Left lobe of liver (tissue), 2 donors: ENCODE results near the gene VSTM2L. TPM values are rescaled to one million over a fixed set of nuclear protein-coding genes. Genes with fewer than 3 reads are reported as not detected.
A peak's percentile ranks its signal among the peaks of the same experiment; 100 is the strongest.
"Not testable (repeated sequence)": the region's sequence is repeated elsewhere in the genome, so short reads cannot be mapped to it uniquely, and the experiment has no call there.

Source experiments
- ATAC-seq: fragments of 200-7000 bp; cut with Tn5 transposase; one replicate; pipeline ENCODE4 v1.9.1; 2020; ENCODE audit warnings: mild to moderate bottlenecking, moderate library complexity
- DNase-seq: peaks from one replicate; pipeline ENCODE4 v3.0.0-alpha.2; 2020; ENCODE audit warnings: low spot score
- total RNA-seq: library from RNA; stranded (reverse); gene quantifications from one replicate; pipeline ENCODE4 v1.2.1, GENCODE V29; 2021
- donor health status: DM: no; HTN: no; CAD: no; lungs with moderate emphysema.
- donor health status: DM: no; HTN: yes; CAD: no.

Gene VSTM2L
- total RNA-seq, 1 donor from 2014 or later: 4.4 TPM

DNA sequence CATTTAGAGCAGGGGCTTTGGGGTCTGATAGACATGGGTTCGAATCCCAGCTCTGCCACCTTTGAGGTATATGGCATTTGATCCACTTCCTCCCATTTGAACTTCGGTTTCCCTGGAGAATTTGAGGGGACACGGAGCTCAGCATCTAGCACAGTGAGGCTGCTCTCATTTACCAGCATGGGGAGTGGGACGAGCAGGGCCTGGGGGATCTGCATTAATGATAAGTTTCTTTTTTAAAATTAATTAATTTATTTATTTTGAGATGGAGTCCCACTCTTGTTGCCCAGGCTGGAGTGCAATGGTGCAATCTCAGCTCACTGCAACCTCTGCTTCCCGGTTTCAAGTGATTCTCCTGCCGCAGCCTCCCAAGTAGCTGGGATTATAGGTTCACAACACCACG lies 52.6 kb downstream of the VSTM2L start:
- peak; percentile 10 for DNase-seq
- ATAC-seq: no peak

DNA sequence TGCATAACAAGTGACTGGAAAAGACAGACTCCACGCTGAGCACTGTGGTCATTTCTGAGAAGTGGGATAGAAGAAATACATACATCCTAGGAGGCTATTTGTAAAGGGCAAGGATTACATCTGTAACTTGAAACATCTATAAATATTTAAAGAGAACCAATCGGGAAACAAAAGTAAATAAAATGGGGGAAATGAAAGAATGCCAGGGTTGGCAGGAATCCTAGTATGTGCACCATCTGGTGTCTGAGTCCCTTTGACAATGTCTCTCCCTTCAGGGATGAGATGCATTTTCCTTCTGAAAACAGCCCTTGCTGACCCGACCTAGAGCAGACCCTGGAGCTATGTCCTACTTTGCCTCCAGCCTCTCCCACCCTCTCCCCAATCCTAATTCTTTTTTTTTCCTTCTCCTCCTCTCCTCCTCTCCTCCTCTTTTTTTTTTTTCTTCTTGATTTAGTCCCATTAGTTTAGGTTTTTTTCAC lies 53.2 kb downstream of the VSTM2L start:
- ATAC-seq (no peak), DNase-seq (no peak)

DNA sequence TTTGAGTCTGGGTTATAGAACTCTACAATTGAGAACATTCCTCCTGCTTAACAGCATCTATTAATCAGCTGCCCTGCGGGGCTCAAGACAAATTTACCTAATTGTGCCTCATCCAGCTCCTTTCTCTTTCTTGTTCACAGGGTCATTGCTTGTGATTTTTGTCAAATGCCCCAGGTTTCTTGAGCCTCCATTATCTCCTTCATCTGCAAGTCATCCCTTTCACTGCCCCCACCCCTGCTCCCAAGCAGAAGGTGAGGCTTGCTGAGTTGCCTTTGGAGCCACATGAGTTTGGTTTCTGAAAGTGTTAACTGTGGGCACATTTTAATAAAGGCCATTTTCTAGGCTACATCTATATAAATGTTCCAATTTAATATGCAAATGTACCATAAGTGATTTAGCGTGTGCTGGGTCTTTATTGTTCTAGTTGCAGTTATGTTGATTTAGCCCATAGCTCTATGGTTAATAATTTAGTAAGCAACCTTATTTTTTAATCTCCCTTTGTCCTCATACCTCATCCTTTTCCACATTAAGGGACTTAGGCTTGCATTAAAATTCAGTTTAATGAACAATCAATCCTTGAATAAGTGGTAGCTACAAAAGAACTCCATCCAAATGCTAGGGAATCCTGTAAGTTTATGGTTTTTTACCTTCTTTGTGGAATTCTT lies 56.1 kb downstream of the VSTM2L start:
- ATAC-seq (no peak), DNase-seq (no peak)

DNA sequence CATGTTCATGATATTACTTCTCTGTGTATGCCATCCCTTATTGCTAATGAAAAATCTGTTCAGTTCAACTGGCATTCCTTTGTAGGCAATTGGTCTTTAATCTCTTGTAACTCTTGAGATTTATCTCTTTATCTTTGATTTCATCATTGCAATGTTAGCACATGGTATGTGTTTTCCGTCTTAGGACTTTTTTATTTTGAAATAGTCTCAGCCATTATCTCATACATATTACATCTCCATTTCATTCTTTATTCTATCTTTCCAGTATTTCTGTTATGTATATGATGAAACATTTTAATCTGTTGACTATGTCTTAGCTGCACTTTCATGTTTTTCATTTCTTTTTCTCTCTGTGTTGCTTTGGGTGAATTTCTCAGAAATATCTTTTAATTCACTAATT lies 58.1 kb downstream of the VSTM2L start:
- ATAC-seq (no peak), DNase-seq (no peak)

DNA sequence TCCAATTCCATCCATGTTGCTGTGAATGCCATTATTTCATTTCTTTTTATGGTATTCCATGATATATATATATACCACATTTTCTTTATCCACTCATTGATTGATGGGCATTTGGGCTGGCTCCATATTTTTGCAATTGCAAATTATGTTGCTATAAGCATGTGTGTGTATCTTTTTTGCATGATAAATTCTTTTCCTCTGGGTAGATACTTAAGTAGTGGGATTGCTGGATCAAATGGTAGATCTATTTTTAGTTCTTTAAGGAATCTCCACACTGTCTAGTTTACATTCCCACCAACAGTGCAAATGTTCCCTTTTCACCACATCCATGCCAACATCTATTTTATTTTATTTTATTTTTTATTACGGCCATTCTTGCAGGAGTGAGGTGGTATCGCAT lies 60.6 kb downstream of the VSTM2L start:
- ATAC-seq, DNase-seq: not testable (repeated sequence)

DNA sequence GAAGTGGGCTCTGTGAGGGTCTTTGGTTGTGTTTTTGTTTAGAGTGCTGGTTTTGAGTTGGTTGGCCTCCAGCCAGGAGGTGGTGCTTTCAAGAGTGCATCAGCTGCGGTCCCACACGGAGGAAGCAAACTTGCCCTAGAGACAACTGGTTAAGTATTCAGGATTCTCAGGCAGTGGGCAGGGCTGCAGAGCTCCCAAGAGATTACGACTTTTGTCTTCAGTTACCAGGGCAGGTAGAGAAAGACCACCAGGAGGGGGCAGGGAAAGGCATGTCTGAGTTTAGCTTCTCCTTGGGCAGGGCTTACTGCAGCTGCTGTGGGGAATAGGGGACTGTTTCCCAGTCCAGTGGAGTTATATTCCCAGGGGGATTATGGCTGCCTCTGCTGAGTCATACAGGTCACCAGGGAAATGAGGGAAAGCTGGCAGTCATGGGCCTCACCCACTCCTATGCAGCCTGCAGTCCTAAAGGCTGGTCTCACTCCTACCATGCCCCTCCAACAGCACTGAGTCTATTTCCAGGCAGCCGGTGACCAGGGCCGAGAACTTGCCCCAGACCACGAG lies 66.0 kb downstream of the VSTM2L start:
- peak; percentile 28 for DNase-seq
- no peak for ATAC-seq

DNA sequence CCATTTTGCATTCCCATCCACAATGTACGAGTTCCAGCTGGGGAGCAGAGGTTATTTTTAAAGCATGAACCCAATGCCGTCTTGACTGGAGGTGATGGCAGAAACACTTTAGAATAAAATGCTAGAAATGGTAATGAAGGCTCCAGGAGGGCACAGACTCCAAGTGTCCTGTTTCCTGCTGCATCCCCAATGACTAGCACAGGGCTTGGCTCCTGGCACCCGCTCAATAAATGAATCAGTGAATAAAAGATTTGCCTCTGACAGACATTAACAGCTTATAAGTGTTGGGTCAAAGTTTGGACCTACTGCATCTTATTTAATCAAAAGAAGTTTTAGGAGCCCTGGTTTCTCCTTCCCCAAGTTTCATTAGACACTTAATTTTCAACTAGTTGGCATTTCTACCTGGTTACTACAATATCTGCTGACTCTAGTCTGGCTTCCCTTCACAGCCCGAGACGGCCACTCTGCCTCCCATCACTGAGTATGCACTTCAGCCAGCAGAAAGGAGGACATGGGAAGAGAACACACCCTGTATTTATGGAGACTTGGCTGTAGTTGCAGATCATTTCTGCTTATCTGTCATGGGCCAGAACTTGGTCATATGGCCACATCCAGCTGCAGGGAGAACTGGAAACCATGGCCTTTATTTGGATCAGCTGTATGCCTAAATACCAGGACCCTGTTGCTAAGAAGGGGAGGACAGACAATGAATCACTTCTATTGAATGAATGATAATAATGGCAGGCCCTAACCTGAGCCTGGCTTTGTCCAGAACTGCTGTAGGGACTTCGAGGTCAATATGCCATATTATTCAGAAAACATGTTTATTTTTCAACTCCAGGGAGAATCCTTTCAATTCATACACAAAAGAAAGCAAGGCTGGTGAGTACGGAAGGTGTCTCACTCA lies 67.3 kb downstream of the VSTM2L start:
- peak; percentile 16 for DNase-seq
- no peak for ATAC-seq

DNA sequence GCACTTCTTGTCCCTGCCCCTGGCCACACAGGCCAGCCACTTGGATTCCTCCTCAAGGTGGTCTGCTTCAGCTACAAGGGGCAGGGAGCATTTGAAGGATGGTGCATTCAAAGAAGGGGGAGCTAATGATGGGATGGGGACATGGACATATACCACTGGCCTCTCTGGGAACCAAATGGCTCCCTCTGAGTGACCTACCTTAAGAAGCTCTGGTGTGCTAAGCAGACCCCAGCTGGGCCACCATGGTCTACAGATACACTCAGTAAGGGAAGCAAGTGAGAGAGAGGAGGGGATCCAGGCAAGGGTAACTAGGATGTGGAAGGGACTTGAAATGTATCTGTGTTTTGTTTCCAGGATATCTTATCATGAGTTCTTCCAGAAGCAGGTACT lies 67.9 kb downstream of the VSTM2L start:
- ATAC-seq (no peak), DNase-seq (peak; percentile 16)

DNA sequence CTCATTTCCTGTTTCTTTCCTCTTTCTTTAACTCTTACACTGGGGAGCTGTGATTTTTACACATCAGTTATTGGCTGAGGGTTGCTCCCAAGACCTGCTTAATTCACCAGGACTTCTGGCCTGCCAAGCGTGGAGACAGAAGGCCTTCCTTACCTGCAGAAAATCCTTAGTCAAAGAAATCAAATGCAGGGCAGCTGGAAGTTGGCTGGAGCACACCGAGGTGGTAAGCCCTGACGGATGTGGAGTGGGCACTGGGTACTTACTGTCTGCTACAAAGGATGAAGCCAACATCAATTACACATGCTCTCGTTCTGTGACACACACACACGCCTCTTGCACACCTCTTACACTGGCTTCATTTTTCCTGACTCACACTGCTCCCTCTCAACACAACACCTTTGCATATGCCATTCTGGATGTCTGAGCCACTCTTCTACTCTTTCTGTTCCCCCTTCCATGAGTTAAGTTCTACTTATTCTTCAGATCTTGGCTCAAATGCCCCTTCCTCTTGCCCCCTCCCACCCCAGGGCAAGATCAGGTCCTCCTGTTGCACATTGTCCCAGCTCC lies 68.7 kb downstream of the VSTM2L start:
- ATAC-seq: no peak
- no peak for DNase-seq

DNA sequence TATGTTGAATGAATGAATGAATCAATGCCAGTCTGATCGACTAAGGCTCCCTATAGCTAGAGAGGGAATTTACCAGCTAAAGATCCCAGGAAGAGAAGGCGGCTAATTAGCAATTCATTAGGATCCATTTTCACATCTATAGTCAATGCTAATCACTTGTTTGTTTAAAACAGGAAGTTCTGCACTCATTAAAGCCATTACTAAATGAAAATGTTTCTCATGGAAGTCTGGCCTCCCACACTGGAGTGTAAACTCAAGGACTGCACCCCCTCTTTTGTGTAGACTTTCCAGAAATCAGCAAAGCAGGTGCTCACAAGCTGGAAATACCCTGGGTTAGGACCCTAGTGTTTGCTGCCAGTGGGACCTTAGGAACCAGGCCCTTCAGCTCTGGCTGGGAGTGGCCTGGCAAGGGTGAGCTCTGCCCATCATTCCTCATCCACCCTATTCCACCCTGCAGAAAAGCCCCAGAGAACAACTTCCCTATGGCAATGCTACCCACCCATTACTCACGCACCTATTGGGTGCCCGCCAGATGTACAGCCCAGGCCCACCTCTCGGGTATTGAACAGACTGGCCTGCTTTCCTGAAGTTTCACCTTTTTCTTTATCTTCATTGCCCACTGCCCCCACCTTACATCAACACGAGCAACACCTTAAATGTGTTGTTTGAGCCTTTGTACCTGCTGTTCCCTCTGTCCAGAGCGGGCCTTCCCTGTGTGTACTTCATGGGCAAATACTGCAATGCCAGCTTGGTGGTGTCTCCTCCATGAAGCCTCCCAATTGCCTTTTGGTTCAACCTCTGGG lies 69.5 kb downstream of the VSTM2L start:
- ATAC-seq (no peak), DNase-seq (peak; percentile 26)

DNA sequence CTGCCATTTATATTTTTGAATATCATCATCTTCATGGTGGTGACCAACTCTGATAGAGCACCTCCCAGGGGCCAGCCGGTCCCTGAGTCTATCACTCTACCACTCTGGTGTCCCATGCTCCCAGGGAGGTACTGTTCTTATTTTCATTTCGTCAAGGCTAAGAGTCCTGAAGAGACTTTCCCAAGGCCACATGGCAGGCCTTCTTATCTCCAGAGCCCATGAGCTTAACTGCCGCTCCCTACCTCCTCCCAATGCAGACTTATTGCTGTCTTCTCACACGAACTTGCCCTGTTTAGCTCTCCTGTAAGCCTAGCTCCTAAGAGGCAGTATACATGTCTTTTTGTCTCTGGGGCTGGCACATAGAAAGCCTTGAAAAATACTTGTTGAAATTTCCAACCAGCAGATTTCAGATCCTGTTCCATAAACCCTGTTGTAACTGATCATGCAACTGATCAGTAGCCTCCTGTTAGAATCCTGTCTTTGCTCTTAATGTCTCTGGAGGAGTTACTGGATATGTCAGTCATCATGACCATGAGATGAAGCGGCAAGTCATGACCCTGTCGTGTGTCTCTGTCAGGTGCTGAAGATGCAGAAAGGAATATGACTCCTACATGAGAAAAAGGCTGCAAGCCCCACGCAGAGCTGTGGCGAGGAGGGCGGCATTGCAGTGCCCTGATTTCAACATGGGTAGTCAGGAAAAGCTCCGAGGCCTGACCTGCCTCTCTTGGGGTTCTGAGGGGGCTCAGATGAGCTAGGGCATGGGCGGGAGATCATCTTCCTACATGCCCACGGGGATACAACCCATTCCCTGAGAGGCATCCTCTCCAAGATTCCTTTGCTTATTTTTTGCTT lies 70.4 kb downstream of the VSTM2L start:
- DNase-seq: peak; percentile 31
- no peak for ATAC-seq

DNA sequence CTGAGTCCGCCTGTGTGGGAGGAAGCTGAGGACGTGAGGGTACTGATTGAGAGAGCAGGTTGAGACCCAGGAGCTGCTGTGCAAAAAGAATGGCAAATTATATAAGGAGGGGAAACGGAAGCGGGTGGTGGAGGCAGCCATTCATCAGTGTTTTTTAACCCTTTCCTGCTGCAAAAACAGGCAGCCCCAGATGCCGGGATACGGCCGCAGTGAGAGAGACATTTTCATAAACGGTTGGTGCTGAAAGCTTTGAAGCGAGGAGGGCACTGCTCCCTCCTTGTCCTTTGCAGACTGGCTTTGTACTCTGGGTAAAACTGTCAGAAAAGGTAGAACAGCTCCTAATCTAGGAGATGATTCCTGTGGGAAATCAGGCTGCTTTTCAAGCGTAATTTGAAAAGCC lies 74.0 kb downstream of the VSTM2L start:
- no peak for ATAC-seq
- no peak for DNase-seq

DNA sequence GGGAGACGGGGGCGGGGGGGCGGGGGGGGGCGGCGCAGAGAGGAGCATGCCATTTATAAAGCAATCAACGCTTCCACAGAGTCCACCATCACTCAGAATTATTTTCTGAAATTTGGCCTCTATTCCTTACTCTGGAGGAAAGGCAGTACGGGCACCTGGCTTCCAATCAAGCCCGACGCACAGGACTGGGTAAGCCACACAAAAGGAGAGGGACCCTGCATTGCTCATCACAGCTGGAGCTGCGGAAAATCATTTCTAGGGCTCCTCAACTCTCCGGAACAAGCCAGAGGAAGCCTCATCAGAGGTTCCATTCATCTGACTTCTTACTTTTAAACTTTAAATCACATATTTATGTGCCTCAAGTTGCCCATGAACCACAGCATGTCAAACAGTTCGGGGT lies 74.4 kb downstream of the VSTM2L start:
- ATAC-seq: no peak
- DNase-seq: no peak

DNA sequence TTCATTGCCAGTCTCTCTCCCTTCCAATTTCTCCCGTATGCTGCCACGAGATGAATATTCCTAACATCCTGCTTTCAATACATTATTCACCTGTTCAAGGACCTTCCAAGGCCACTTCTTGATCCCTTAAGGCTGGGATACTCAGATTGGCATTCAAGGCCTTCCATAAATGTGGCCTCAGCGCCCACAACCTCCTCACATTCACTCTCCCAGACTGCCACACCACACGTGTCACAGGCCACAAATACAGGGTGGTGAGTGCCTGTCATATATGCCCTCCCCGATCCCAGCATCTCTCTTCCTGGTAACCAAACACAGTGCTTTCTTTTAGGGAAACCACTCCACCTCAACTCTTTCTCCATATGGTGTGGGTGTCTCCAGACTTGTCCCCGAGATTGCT lies 74.9 kb downstream of the VSTM2L start:
- DNase-seq (no peak), ATAC-seq (no peak)

DNA sequence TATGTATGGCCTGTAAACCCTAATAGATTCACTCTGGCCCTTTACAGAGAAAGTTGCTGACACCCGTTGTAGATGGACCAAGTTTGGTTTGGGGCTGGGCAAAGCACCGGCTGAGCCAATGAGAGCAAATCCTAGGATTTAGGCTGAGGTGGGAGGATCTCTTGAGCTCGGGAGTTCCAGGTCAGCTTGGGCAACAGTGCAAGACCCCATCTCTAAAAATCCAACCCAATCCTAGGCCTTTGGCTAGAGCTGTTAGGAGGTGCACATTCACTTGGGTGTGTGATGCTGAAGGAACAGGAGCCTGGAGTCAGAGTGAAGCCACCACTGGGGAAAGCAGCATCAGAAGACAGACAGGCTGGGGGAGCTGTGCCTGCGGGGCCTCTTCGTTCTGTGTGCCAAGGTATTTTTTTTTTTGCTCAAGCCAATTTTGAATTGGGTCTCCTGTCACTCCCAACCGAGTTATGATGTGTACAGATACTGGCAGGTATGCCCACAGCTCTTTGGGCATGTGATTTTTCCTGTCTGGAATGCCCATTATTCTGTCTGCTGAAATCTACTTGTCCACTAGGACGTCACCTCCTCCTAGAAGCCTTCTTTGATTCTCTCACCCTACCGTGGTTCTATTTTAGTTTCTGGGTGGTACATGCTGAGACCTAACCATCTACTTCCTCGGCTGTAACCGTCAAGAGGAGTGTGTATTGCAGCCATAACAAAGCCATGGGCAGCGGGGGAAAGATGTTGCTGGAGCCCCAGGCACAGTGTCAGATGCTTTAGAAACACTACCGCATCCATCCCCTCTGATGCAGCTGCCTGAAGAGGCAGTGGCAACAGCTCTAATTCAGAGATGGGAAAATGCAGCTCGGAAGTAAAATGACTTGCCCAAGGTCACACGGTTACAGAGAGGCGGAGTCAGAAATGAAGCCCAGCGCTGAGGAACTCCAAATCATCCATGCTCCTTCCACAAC lies 76.4 kb downstream of the VSTM2L start:
- ATAC-seq (no peak), DNase-seq (no peak)

DNA sequence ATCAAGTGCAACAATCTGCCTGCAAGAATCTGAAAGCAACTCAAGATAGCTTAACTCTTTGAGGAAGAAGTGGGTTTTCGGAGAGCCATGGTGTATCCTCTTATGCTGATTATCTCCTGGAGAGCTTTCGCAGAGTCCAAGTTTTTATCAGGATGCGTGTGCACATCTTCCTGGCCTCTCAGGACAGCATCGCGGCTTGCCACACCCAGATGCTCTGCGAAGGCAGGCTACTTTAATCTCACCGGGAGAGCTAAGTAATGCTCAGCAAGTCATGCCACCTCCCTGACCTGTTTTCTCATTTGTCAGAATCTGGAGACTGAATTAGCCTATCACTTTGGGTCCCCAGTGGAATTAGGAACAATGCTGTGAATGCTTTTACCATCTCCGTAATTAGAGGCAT lies 77.5 kb downstream of the VSTM2L start:
- ATAC-seq (no peak), DNase-seq (no peak)

DNA sequence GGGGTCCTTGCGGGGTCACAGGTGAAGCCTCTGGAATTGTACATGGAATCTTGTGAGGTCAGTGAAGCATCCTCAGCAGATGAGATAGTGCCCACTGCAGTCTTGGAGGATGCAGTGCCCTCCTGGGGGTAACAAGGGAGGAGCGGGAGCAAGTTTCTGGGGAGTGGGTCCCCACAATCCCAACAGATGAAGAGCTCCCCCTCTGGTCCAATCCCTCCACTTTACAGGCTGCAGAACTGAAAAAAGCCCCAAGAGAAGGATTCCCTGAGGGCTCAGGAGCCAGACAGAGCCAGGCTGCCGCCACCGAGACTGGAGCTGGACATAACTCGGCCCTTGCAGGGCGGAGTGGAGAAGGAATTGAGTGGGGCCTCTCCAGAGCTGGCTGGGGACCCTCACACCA lies 77.9 kb downstream of the VSTM2L start:
- DNase-seq: no peak
- no peak for ATAC-seq

DNA sequence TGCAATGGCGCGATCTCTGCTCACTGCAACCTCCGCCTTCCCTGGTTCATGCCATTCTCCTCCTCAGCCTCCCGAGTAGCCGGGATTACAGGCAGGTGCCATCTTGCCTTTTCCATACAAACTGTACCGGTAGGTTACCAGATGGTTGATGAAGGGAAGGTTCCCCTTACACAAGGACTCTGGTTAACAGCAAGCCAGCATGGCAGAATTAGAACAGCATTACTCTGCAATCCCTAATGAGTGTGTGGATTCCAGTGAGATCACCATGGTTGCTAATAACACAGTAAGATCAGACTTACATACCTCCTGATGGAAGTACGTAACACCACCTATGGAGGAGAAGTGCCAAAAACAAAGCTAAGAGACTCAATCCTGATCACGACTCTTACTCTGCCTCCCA lies 78.6 kb downstream of the VSTM2L start:
- no peak for DNase-seq
- no peak for ATAC-seq

DNA sequence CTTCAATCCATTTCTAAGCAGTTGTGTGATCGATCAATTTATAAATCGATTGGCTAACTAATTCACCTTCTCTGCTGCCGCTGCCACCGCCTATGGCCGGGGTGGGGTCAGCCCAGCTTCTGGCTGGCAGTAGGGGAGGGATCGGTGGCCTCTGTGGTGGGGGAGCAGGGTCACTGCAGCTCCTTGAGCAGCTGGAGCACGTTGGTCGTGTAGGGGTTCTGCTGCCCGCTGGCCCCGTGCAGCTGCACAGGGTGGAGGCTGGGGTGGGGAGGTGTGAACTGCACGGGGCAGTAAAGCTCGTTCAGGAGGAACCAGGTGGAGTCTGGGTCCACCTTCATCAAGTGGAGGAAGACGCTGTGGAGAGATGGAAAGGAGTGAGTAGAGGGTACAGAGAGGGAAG lies 80.4 kb downstream of the VSTM2L start:
- ATAC-seq: no peak
- DNase-seq: no peak
